KMS-11 (cell line): ENCODE data around the gene MACROD1.

Source experiments
- H2AFZ ChIP-seq: fragments of 200-600 bp; sonication (generic); 2 replicates; pipeline ENCODE4 v1.6.1; 2016; ENCODE audit warnings: antibody characterized with exemption, mixed run types, low read depth
- H3K27ac ChIP-seq: fragments of 200-600 bp; sonication (generic); 2 replicates; pipeline ENCODE4 v1.6.1; 2016; ENCODE audit warnings: mild to moderate bottlenecking, mixed run types
- H3K27me3 ChIP-seq: fragments of 200-600 bp; sonication (generic); 2 replicates; pipeline ENCODE4 v1.6.1; 2017; ENCODE audit warnings: mild to moderate bottlenecking, low read depth, mixed run types, moderate library complexity; ENCODE audit not compliant: insufficient read depth
- H3K36me3 ChIP-seq: fragments of 200-600 bp; sonication (generic); 2 replicates; pipeline ENCODE4 v1.6.1; 2017; ENCODE audit warnings: mild to moderate bottlenecking, mixed run types; ENCODE audit not compliant: insufficient read depth
- H3K4me1 ChIP-seq: fragments of 200-600 bp; sonication (generic); 2 replicates; pipeline ENCODE4 v1.6.1; 2016; ENCODE audit warnings: mild to moderate bottlenecking, low read depth, mixed run types; ENCODE audit not compliant: poor library complexity, severe bottlenecking
- H3K4me2 ChIP-seq: fragments of 200-600 bp; sonication (generic); 2 replicates; pipeline ENCODE4 v1.7.0; 2016; ENCODE audit warnings: mild to moderate bottlenecking, mixed run types
- H3K4me3 ChIP-seq: fragments of 200-600 bp; sonication (generic); IDR thresholded peaks from 2 replicates; pipeline ENCODE4 v1.6.1; 2017; ENCODE audit warnings: low read depth, low read length, mixed read lengths; ENCODE audit not compliant: insufficient read depth
- H3K79me2 ChIP-seq: fragments of 200-600 bp; sonication (generic); 2 replicates; pipeline ENCODE4 v1.6.1; 2016; ENCODE audit warnings: low read depth, mixed run types; ENCODE audit not compliant: insufficient read depth
- H3K9ac ChIP-seq: fragments of 200-600 bp; sonication (generic); 2 replicates; pipeline ENCODE4 v1.6.1; 2016; ENCODE audit warnings: mild to moderate bottlenecking, mixed run types
- H4K20me1 ChIP-seq: fragments of 200-600 bp; sonication (generic); 2 replicates; pipeline ENCODE4 v1.6.1; 2016; ENCODE audit warnings: mild to moderate bottlenecking, mixed run types; ENCODE audit not compliant: insufficient read depth
- TF ChIP-seq, protein P1 (sequence below): fragments of 200-600 bp; sonication (generic); conservative IDR thresholded peaks from 2 replicates; pipeline ENCODE4 v1.6.1; 2017; ENCODE audit warnings: low read depth, mild to moderate bottlenecking, antibody characterized with exemption, low read length, moderate library complexity, mixed read lengths

The MACROD1 gene

DNA sequence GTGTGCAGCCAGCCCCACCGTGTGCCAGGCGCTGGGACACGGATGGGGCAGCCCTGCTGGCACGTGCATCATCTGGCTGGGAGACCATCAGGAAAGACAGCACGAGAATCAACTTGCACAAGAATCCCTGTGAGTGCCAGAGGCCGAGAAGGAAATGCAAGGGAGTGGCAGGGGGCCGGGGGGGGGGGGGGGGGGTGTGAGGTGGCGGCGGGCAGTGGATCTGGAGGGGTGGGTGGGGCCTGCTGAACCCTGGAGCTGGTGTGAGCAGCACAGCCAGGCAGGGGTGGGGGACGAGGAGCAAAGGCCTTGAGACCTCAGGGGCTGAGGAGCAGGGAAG, 144.2 kb downstream of the MACROD1 start:
- no peak overlapping the region for H2AFZ ChIP-seq
- H4K20me1 ChIP-seq = no peaks in the 10 kb centered on the region
- TF ChIP-seq, protein P1, sequence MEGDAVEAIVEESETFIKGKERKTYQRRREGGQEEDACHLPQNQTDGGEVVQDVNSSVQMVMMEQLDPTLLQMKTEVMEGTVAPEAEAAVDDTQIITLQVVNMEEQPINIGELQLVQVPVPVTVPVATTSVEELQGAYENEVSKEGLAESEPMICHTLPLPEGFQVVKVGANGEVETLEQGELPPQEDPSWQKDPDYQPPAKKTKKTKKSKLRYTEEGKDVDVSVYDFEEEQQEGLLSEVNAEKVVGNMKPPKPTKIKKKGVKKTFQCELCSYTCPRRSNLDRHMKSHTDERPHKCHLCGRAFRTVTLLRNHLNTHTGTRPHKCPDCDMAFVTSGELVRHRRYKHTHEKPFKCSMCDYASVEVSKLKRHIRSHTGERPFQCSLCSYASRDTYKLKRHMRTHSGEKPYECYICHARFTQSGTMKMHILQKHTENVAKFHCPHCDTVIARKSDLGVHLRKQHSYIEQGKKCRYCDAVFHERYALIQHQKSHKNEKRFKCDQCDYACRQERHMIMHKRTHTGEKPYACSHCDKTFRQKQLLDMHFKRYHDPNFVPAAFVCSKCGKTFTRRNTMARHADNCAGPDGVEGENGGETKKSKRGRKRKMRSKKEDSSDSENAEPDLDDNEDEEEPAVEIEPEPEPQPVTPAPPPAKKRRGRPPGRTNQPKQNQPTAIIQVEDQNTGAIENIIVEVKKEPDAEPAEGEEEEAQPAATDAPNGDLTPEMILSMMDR = no peak
- no peaks in the 10 kb centered on the region for H3K27me3 ChIP-seq
- peaks cover 11% of the 10 kb centered on the region for H3K4me1 ChIP-seq
- no peaks in the 10 kb centered on the region for H3K36me3 ChIP-seq
- H3K79me2 ChIP-seq = no peaks in the 10 kb centered on the region
- H3K4me2 ChIP-seq = no peak overlapping the region
- H3K27ac ChIP-seq = no peak overlapping the region
- no peak overlapping the region for H3K4me3 ChIP-seq
- H3K9ac ChIP-seq = no peak overlapping the region

DNA sequence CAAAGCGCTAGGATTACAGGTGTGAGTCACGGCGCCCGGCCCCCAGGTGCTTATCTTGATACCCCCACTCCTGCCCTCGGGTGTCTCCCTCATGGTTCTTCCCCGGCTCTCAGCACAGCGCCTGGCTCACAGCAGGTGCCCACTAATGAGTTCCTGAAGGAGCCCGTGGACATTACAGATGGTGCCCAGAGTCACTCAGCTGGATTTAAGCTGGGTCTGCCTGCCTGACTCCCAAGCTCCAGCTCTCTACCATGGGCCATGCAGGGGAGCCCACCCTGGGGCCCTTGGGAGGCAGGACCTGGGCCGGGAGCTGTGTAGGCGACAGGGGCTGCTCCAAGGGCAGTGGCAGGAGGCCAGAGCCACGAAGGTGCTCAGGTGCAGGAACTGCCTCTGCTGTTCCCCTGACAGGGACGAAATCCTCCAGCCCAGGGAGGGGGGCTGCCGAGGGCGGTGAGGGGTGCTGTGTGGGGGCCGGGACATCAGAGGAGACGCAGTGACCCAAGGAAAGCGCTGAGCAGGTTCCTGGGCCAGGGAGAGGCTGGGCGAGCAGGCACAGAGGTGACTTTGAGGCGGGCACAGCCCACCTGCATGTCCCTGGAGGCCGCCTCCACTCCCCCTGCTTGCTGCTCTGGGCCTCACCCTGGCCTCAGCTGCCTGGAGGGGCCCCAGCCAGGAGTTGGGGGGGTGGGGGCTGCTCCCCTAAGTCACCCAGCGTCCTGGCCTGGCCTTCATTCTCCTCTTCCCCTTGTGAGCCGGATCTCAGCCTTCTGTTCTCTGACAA, 144.7 kb downstream of the MACROD1 start:
- no peak overlapping the region for H3K4me2 ChIP-seq
- peaks cover 11% of the 10 kb centered on the region for H3K4me1 ChIP-seq
- TF ChIP-seq, protein P1 = no peak
- H3K9ac ChIP-seq = no peak overlapping the region
- H2AFZ ChIP-seq = no peak overlapping the region
- no peaks in the 10 kb centered on the region for H4K20me1 ChIP-seq
- H3K27ac ChIP-seq = no peak overlapping the region
- H3K27me3 ChIP-seq = no peaks in the 10 kb centered on the region
- no peaks in the 10 kb centered on the region for H3K79me2 ChIP-seq
- H3K36me3 ChIP-seq = no peaks in the 10 kb centered on the region
- H3K4me3 ChIP-seq = no peak overlapping the region

DNA sequence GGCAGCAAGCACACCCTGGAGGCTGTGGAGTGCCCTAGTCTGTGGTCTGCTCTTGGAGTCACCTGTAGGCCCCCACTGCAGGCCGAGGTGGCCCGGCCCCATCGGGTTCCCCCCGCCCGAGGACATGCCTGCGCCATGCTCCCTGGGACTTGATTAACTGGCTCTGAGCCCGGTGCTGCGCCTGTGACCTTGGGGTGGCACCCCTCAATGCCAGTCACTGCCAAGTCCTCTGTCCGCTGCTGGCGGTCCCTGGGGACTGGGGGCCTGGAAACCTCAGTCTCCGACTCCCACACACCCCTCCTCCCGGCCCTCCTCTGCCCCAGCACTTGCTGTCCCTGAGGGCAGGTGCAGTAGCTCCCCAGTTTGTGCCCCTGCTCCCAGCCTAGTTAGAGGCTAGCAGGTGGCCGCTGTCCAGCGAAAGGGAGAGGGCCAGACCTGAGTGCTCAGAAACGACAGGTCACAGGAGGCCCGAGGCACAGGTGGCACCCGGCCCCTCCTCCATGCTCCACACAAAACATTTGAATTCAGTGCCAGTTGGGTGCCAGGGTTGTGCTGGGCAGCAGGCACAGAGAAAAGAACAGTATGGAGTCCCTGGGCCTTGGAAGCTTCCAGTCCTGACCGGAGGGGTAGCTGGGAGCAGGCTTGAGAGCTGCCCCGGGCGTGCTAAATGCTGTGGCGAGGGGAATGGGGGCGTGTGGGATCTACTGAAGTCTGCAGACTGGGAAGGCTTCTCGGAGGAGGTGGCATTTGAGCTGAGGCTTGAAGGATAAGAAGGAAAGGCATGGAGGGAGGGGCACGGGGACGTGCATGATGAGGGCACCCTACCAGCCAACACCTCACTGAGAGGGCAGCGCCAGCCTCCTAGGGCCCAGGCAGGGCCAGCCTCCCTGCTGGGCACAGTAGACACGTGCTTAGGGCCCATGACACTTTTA, 146.5 kb downstream of the MACROD1 start:
- no peaks in the 10 kb centered on the region for H3K27me3 ChIP-seq
- H3K4me1 ChIP-seq = no peaks in the 10 kb centered on the region
- H3K27ac ChIP-seq = no peak overlapping the region
- no peak overlapping the region for H2AFZ ChIP-seq
- no peak overlapping the region for H3K4me3 ChIP-seq
- H4K20me1 ChIP-seq = no peaks in the 10 kb centered on the region
- no peak overlapping the region for H3K4me2 ChIP-seq
- H3K9ac ChIP-seq = no peak overlapping the region
- H3K79me2 ChIP-seq = no peaks in the 10 kb centered on the region
- H3K36me3 ChIP-seq = no peaks in the 10 kb centered on the region
- TF ChIP-seq, protein P1 = no peak

DNA sequence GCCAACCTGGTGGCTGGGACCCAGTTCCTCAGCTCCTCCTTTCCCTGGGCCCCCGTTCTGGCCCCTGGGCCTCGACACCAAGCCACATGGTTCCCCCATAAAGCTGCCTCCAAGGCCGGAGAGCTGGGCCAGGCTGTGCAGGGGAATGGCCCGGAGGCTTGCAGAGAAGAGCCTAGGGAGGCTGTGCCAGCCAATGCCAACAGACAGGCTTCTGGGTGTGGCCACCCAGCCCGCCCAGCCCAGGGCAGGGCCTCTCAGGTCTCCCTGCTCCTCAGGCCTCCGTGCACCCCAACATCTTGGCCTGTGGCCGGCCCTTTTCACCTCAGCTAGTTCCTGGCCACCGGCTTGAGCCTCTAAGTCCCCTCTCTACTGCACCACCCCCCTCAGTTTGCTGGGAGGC, 147.6 kb downstream of the MACROD1 start:
- H3K4me3 ChIP-seq = no peak overlapping the region
- H2AFZ ChIP-seq = no peak overlapping the region
- no peaks in the 10 kb centered on the region for H3K79me2 ChIP-seq
- H3K27ac ChIP-seq = no peak overlapping the region
- H3K4me2 ChIP-seq = no peak overlapping the region
- H3K4me1 ChIP-seq = no peaks in the 10 kb centered on the region
- no peaks in the 10 kb centered on the region for H3K27me3 ChIP-seq
- TF ChIP-seq, protein P1 = no peak
- no peaks in the 10 kb centered on the region for H4K20me1 ChIP-seq
- H3K9ac ChIP-seq = no peak overlapping the region
- H3K36me3 ChIP-seq = no peaks in the 10 kb centered on the region
